ENCODE measurements around the gene LPP. TPM values are rescaled to one million over a fixed set of nuclear protein-coding genes. Genes with fewer than 3 reads are reported as not detected.

LPP gene
- total and polyA plus RNA-seq, 9 donors, result 15.9 to 280 (median 134) TPM

DNA sequence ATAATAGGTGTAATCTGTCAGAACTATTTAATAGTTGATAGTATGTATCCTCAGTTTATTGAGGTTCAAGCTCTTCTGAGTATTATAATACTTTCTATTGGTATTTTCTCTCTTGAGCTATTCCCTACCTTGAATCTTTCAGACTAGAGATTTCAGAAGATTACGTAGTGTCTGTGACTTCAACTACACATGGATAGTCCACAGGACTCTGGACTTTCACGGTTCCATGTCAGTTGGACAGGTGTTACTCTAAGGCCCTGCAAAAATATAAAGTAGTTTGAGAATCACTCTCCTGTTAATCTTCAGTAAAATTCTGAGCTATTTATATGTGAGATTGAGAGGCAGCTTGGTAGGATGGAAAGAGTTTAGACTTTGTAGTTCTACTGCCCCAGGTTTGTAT lies 664.3 kb downstream of the LPP start:
- Histone ChIP-seq H3K9me3 (no peaks in the 10 kb centered on the region), H3K27me3 (no peaks in the 10 kb centered on the region), H3K4me3 (no peak overlapping the region), H3K27ac (no peak overlapping the region), H3K36me3 (no peaks in the 10 kb centered on the region), H3K4me1 (ENCODE audit: insufficient read depth) (no peaks in the 10 kb centered on the region)
- 96 to 99% (median 97%) methylated on average over 2 of the region's 2 CpGs for WGBS, 3 donors
- no peak for DNase-seq
- TF ChIP-seq, protein P1, sequence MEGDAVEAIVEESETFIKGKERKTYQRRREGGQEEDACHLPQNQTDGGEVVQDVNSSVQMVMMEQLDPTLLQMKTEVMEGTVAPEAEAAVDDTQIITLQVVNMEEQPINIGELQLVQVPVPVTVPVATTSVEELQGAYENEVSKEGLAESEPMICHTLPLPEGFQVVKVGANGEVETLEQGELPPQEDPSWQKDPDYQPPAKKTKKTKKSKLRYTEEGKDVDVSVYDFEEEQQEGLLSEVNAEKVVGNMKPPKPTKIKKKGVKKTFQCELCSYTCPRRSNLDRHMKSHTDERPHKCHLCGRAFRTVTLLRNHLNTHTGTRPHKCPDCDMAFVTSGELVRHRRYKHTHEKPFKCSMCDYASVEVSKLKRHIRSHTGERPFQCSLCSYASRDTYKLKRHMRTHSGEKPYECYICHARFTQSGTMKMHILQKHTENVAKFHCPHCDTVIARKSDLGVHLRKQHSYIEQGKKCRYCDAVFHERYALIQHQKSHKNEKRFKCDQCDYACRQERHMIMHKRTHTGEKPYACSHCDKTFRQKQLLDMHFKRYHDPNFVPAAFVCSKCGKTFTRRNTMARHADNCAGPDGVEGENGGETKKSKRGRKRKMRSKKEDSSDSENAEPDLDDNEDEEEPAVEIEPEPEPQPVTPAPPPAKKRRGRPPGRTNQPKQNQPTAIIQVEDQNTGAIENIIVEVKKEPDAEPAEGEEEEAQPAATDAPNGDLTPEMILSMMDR (IDR thresholded peaks at IDR 0.05), result no peak
- TF ChIP-seq EP300 (IDR thresholded peaks at IDR 0.05) (no peak), POLR2A (IDR thresholded peaks at IDR 0.05) (no peak)
- intact Hi-C loops (cut with DNase I), result no loop called here

DNA sequence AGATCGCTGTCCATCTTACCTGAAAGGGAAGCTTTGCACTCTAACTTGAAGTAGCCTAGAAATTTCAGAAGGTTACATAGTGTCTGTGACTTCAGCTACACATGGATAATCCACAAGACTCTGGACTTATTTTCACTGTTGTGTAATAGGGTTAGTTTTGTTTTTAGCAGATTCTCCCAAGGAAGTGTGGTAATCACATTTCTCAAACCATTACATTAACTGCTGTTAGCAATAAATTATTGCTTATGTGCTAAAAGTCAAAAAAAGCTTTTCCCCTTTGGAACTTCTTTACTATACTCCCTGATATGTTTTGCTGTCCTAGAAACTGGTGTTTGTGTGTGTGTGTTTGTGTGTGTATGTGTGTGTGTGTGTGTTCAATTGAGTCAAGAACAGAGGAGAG lies 666.0 kb downstream of the LPP start:
- Histone ChIP-seq H3K27ac (no peak overlapping the region), H3K9me3 (no peaks in the 10 kb centered on the region), H3K4me3 (no peak overlapping the region), H3K4me1 (ENCODE audit: insufficient read depth) (no peaks in the 10 kb centered on the region), H3K36me3 (no peaks in the 10 kb centered on the region), H3K27me3 (no peaks in the 10 kb centered on the region)
- TF ChIP-seq EP300 (IDR thresholded peaks at IDR 0.05) (no peak), POLR2A (IDR thresholded peaks at IDR 0.05) (no peak)
- TF ChIP-seq, protein P1 (IDR thresholded peaks at IDR 0.05), result no peak
- intact Hi-C loops (cut with DNase I), result no loop called here
- WGBS, 3 donors, result 88 to 100% (median 93%) methylated on average over 1 of the region's 1 CpG
- no peak for DNase-seq

DNA sequence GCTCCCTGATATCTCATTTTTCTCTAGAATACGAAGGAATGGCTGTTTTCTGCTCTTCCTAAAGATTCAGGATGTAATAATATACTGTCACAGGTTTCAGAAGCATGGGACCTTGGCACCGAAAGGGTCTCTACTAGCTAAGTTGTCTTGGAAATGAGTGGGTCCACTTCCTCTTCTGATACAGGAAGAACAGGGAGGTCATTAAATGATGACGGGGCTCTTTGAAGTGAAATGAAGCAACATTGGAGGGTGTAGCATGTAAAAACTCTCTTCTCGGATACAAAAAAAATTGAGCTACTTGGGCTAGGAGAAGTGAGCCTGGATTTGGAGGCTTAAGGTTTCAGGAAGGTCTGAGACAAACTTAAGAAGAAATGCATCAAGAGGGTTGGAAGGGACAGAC lies 668.0 kb downstream of the LPP start:
- no peaks in the 10 kb centered on the region for H3K4me1 ChIP-seq (ENCODE audit: insufficient read depth)
- no peaks in the 10 kb centered on the region for H3K9me3 ChIP-seq
- H3K36me3 ChIP-seq, result no peaks in the 10 kb centered on the region
- intact Hi-C loops (cut with DNase I), result no loop called here
- TF ChIP-seq, protein P1 (IDR thresholded peaks at IDR 0.05), result no peak
- TF ChIP-seq EP300 (IDR thresholded peaks at IDR 0.05), result no peak
- no peak for TF ChIP-seq POLR2A (IDR thresholded peaks at IDR 0.05)
- no peaks in the 10 kb centered on the region for H3K27me3 ChIP-seq
- H3K4me3 ChIP-seq, result no peak overlapping the region
- H3K27ac ChIP-seq, result no peak overlapping the region
- 90 to 92% (median 91%) methylated on average over 4 of the region's 4 CpGs for WGBS, 3 donors
- DNase-seq, result no peak

DNA sequence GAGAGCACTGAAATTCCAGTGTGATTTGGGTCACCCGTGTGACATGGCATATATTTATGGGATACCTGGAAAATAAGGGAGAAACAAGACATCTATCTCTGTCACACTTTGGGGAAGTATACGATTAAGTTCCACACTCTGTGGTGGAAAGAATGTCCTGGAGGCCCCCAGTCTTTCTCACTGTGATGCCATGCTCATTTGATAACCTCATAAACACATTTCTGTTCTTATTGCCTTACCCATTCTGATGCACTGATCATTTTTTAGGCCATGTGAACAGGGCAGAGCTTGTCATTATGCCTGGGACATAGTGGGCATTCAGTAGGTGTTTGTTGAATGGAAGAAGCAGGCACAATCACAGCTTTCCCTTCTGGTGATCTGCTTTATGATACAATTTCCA lies 668.5 kb downstream of the LPP start:
- WGBS, 3 donors, result 73 to 86% (median 83%) methylated on average over 2 of the region's 2 CpGs
- no peak overlapping the region for H3K27ac ChIP-seq
- intact Hi-C loops (cut with DNase I), result no loop called here
- TF ChIP-seq EP300 (IDR thresholded peaks at IDR 0.05), result no peak
- TF ChIP-seq, protein P1 (IDR thresholded peaks at IDR 0.05), result no peak
- TF ChIP-seq POLR2A (IDR thresholded peaks at IDR 0.05), result no peak
- no peak for DNase-seq
- H3K4me3 ChIP-seq, result no peak overlapping the region
- no peaks in the 10 kb centered on the region for H3K27me3 ChIP-seq
- no peaks in the 10 kb centered on the region for H3K9me3 ChIP-seq
- H3K4me1 ChIP-seq (ENCODE audit: insufficient read depth), result no peaks in the 10 kb centered on the region
- H3K36me3 ChIP-seq, result no peaks in the 10 kb centered on the region

DNA sequence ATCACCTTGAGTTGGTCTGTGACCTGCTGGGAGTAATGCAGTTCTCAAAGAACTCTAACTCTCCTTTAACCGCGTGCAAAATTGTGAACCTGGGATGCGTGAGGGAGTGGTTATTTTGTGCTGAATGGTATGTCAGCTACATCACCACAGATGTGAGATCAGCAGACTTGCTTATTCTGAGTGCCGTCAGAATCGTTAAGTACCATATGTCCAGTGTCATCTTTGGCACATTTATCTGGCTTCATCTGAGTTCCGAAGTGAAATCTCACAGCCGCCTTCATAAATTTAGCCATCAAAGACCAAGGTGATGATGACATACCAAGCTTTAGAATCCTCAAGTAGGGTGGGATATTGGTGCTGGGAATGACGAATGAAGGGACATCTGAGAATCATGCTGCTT lies 670.6 kb downstream of the LPP start:
- WGBS, 3 donors, result 82 to 86% (median 85%) methylated on average over 8 of the region's 8 CpGs
- intact Hi-C loops (cut with DNase I), result no loop called here
- Histone ChIP-seq H3K36me3 (no peaks in the 10 kb centered on the region), H3K9me3 (no peaks in the 10 kb centered on the region), H3K27me3 (no peaks in the 10 kb centered on the region), H3K4me3 (no peak overlapping the region), H3K27ac (no peak overlapping the region), H3K4me1 (ENCODE audit: insufficient read depth) (no peaks in the 10 kb centered on the region)
- DNase-seq, result no peak
- TF ChIP-seq, protein P1 (IDR thresholded peaks at IDR 0.05), result no peak
- TF ChIP-seq POLR2A (IDR thresholded peaks at IDR 0.05) (no peak), EP300 (IDR thresholded peaks at IDR 0.05) (no peak)

Data from ovary (tissue), 9 donors.